Keratinocyte (primary cell): Measurements from ENCODE around the gene SLC66A1. TPM values are rescaled to one million over a fixed set of nuclear protein-coding genes. Genes with fewer than 3 reads are reported as not detected.

Experiments
- DNase-seq: peaks from one replicate; pipeline ENCODE4 v3.0.0-alpha.2; 2011; ENCODE audit warnings: low read depth, missing footprints, low spot score
- FAIRE-seq: peaks from 2 replicates; lab custom pipeline; 2011; peaks lifted over from hg19 to GRCh38; lab: Jason Lieb, UNC
- H2AFZ ChIP-seq: 2 replicates; pipeline ENCODE4 v1.6.0; 2012; ENCODE audit warnings: low read length, control low read depth, inconsistent platforms; ENCODE audit not compliant: control insufficient read depth
- H3K27ac ChIP-seq: 2 replicates; pipeline ENCODE4 v1.5.1; 2011; ENCODE audit warnings: low read length; ENCODE audit not compliant: control insufficient read depth, insufficient read depth
- H3K27me3 ChIP-seq: 3 replicates; pipeline ENCODE4 v1.6.0; 2011; ENCODE audit warnings: low read length; ENCODE audit not compliant: control insufficient read depth, insufficient read depth; ENCODE audit errors: extremely low read depth
- H3K36me3 ChIP-seq, 2 experiments: 2 replicates in 1 of 2; 3 replicates in 1 of 2; pipeline ENCODE4 v1.5.1; 2011; ENCODE audit warnings: low read length in 2 of 2, mild to moderate bottlenecking in 1 of 2; ENCODE audit not compliant: control insufficient read depth in 2 of 2, insufficient read depth in 2 of 2; ENCODE audit errors: extremely low read depth in 1 of 2
- H3K4me1 ChIP-seq: 3 replicates; pipeline ENCODE4 v1.5.1; 2011; ENCODE audit warnings: low read length; ENCODE audit not compliant: control insufficient read depth, insufficient read depth; ENCODE audit errors: extremely low read depth
- H3K4me2 ChIP-seq: 3 replicates; pipeline ENCODE4 v1.6.0; 2011; ENCODE audit warnings: low read depth, low read length; ENCODE audit not compliant: control insufficient read depth, insufficient read depth; ENCODE audit errors: extremely low read depth
- H3K4me3 ChIP-seq, 3 experiments: fragments of 200-600 bp in 1 of 3; sonication (generic) in 1 of 3; 2 replicates in 2 of 3; 3 replicates in 1 of 3; pipeline ENCODE4 v1.5.1; 2011 to 2016; ENCODE audit warnings: low read length in 3 of 3, mild to moderate bottlenecking in 3 of 3, control low read depth in 2 of 3, inconsistent platforms in 1 of 3, low read depth in 1 of 3, mixed read lengths in 1 of 3, mixed run types in 1 of 3, moderate library complexity in 1 of 3; ENCODE audit not compliant: control insufficient read depth in 2 of 3, insufficient read depth in 2 of 3; ENCODE audit errors: extremely low read depth in 1 of 3
- H3K79me2 ChIP-seq: 2 replicates; pipeline ENCODE4 v1.6.0; 2012; ENCODE audit warnings: low read length; ENCODE audit not compliant: control insufficient read depth, insufficient read depth
- H3K9ac ChIP-seq: 3 replicates; pipeline ENCODE4 v1.6.0; 2011; ENCODE audit warnings: low read length; ENCODE audit not compliant: control insufficient read depth, insufficient read depth; ENCODE audit errors: extremely low read depth
- H3K9me1 ChIP-seq: 3 replicates; pipeline ENCODE4 v1.6.0; 2011; ENCODE audit warnings: low read length; ENCODE audit not compliant: control insufficient read depth, insufficient read depth; ENCODE audit errors: extremely low read depth
- H3K9me3 ChIP-seq: 2 replicates; pipeline ENCODE4 v1.5.1; 2012; ENCODE audit warnings: low read depth, low read length; ENCODE audit not compliant: control insufficient read depth
- H4K20me1 ChIP-seq: 3 replicates; pipeline ENCODE4 v1.6.0; 2011; ENCODE audit warnings: low read length; ENCODE audit not compliant: control insufficient read depth, insufficient read depth; ENCODE audit errors: extremely low read depth
- EZH2 ChIP-seq: IDR thresholded peaks from one replicate; pipeline ENCODE4 v1.6.1; 2012; ENCODE audit warnings: inconsistent platforms, mild to moderate bottlenecking, low read length, moderate library complexity
- dilution Hi-C: fragments of 300-500 bp; cut with MboI; formaldehyde crosslinking; loops from one replicate; pipeline ENCODE4 v1.7.0; 2020; ENCODE audit warnings: low sequenced_read_pairs; ENCODE audit not compliant: extremely low pct_ligation_motif_present
- polyA plus RNA-seq, 5 experiments: library from polyadenylated mRNA; depleted of rRNA in 3 of 5; stranded (reverse) in 3 of 5; stranded (forward) in 1 of 5; unstranded in 1 of 5; fragments of >200 nt; gene quantifications; 1 replicate in 1 of 5; 2 replicates in 3 of 5; 3 replicates in 1 of 5; pipeline versions ENCODE4 v1.2.1 to v1.2.3, GENCODE V29; 2011 to 2012; ENCODE audit warnings: missing spikeins in 2 of 5, low read depth in 1 of 5, low replicate concordance in 1 of 5
- TF ChIP-seq, protein P1 (sequence below), 3 experiments: IDR thresholded peaks in 1 of 3; conservative IDR thresholded peaks in 1 of 3; optimal IDR thresholded peaks in 1 of 3; 2 replicates in 2 of 3; 3 replicates in 1 of 3; pipeline versions ENCODE3 to v1.5.1; 2011; ENCODE audit warnings: low read length in 3 of 3, mild to moderate bottlenecking in 3 of 3, moderate library complexity in 2 of 3, control low read depth in 1 of 3, inconsistent platforms in 1 of 3; ENCODE audit not compliant: insufficient read depth in 2 of 3; ENCODE audit errors: extremely low read depth in 1 of 3

The SLC66A1 gene
- polyA plus RNA-seq, 1 donor (not counting 4 experiments of a cell fraction or from before 2014, with no cell fraction given), result 8.0 TPM

DNA sequence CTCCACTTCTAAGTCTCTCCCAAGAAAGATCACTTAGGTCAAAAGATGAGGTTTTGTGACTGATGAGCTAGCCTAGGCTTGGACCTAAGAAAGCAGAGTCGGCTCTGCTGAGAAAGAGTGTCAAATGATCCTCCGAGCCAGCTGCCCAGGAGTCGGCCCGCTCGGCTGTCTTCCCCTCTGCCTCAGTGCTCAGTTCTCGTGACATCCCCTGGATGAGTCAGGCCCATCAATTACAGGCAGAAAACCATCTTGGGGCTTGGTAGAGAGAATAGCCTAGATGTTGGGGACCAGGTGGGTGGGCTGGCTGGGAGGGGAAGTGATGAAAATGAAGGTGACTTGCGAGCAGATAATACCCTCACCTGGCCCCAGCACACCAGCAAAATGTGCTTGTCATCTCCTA lies 60.5 kb downstream of the SLC66A1 start:
- dilution Hi-C loops, result no loop called here
- H3K9me3 ChIP-seq, result no peaks in the 10 kb centered on the region
- no peak for DNase-seq

DNA sequence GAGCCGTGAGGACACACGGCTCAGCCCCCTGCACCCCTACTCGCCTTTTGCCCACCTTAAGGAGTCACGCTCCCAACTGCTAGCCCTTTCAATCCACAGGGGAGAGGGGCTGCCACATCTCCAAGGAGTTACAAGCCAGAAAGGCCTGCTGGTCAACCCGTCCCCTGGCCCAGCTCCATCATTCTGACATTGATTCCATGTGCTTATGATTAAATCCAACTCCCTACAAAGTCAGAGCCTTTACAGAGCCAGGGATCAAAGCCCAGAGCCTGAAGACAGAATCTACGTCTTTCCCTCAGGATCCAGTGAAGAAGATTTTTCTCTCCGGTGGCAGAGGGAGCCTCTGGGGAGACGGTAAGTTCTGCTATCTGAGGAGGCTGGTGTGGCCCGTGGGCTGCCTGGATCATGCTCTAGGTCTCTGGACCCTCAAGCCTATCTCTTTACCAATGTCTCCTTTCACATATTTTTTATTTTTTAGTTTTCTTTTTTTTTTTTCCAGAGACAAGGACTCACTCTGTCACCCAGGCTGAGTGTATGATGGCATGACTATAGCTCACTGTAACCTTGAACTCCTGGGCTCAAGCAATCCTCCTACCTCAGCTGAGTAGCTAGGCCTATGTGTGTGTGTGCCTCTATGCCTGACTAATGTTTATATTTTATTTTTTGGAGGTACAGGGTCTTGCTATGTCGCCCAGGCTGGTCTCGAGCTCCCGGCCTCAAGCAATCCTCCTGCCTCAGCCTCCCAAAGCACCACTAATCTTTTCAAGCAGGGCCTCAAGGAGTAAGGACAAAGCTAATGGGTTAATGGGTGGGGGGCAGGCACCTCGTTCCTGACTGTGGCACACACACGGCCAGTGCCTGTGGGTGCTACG lies 61.3 kb downstream of the SLC66A1 start:
- peaks cover 21% of the 10 kb centered on the region for H3K4me1 ChIP-seq
- H3K27me3 ChIP-seq, result no peaks in the 10 kb centered on the region
- no peak for FAIRE-seq
- H3K79me2 ChIP-seq, result peaks cover 9% of the 10 kb centered on the region
- H3K4me3 ChIP-seq, result no peak overlapping the region
- no peak for DNase-seq
- no peak overlapping the region for H3K27ac ChIP-seq
- H3K9me3 ChIP-seq, result no peaks in the 10 kb centered on the region
- TF ChIP-seq EZH2, result no peak
- TF ChIP-seq, protein P1, sequence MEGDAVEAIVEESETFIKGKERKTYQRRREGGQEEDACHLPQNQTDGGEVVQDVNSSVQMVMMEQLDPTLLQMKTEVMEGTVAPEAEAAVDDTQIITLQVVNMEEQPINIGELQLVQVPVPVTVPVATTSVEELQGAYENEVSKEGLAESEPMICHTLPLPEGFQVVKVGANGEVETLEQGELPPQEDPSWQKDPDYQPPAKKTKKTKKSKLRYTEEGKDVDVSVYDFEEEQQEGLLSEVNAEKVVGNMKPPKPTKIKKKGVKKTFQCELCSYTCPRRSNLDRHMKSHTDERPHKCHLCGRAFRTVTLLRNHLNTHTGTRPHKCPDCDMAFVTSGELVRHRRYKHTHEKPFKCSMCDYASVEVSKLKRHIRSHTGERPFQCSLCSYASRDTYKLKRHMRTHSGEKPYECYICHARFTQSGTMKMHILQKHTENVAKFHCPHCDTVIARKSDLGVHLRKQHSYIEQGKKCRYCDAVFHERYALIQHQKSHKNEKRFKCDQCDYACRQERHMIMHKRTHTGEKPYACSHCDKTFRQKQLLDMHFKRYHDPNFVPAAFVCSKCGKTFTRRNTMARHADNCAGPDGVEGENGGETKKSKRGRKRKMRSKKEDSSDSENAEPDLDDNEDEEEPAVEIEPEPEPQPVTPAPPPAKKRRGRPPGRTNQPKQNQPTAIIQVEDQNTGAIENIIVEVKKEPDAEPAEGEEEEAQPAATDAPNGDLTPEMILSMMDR (optimal IDR thresholded peaks at IDR 0.05 in 1 of 3, IDR thresholded peaks at IDR 0.05 in 1 of 3, conservative IDR thresholded peaks at IDR 0.05 in 1 of 3; ENCODE audit: extremely low read depth in 1 of 3, insufficient read depth in 2 of 3, low read length in 3 of 3), result no peak
- H3K36me3 ChIP-seq, result peaks cover 32 to 36% of the 10 kb centered on the region in 2 experiments
- H4K20me1 ChIP-seq, result no peaks in the 10 kb centered on the region
- no peak overlapping the region for H3K9ac ChIP-seq
- H3K9me1 ChIP-seq, result peaks cover 2% of the 10 kb centered on the region
- dilution Hi-C loops, result no loop called here
- H2AFZ ChIP-seq, result no peak overlapping the region
- no peak overlapping the region for H3K4me2 ChIP-seq

More for the DNA sequence above, 60.5 kb downstream of the SLC66A1 start:
- no peak for FAIRE-seq
- Histone ChIP-seq H3K36me3 (peaks cover 25 to 27% of the 10 kb centered on the region in 2 experiments), H3K4me1 (peaks cover 26% of the 10 kb centered on the region), H3K27me3 (no peaks in the 10 kb centered on the region), H4K20me1 (no peaks in the 10 kb centered on the region), H3K4me2 (no peak overlapping the region), H3K9ac (no peak overlapping the region), H3K4me3 (no peak overlapping the region), H2AFZ (no peak overlapping the region), H3K27ac (no peak overlapping the region), H3K9me1 (peaks cover 2% of the 10 kb centered on the region), H3K79me2 (peaks cover 9% of the 10 kb centered on the region)
- TF ChIP-seq EZH2, result no peak
- TF ChIP-seq, protein P1 (optimal IDR thresholded peaks at IDR 0.05 in 1 of 3, IDR thresholded peaks at IDR 0.05 in 1 of 3, conservative IDR thresholded peaks at IDR 0.05 in 1 of 3; ENCODE audit: extremely low read depth in 1 of 3, insufficient read depth in 2 of 3, low read length in 3 of 3), result no peak
